GM18868 (cell line): ENCODE data around the gene POU3F2.

Experiments
- ATAC-seq: cut with Tn5 transposase; IDR thresholded peaks from one replicate; pipeline ENCODE4 v1.9.1; 2021; ENCODE audit warnings: mild to moderate bottlenecking, moderate library complexity; ENCODE audit not compliant: unreplicated experiment

Gene POU3F2

GRCh38 chr6:98834060-98835031 is at the start of gene POU3F2:
TSS of gene POU3F2 (plus strand) at chr6:98834574. CDS start at chr6:98834874, 300 bp downstream.
- ATAC-seq: peak; percentile 45

DNA sequence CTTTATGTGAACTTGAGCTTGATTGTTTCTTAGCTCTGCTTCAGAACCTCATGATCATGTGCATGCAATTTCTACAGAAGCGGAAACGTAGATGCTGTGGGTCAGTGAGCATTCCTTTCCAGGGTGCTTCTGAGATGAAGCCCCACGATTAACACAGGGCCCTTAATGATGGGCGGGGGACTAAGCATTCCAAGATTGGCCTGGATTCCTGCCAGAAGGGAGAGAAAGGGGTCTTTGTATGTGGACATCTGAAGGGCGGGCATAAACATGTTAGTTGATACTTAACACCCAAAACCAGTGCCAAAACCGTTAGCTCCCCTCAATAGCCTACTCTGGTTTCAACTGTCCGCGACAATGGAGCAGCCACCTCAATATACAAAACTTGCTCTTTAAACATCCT is 46.9 kb upstream of the POU3F2 start:
- ATAC-seq: no peak

DNA sequence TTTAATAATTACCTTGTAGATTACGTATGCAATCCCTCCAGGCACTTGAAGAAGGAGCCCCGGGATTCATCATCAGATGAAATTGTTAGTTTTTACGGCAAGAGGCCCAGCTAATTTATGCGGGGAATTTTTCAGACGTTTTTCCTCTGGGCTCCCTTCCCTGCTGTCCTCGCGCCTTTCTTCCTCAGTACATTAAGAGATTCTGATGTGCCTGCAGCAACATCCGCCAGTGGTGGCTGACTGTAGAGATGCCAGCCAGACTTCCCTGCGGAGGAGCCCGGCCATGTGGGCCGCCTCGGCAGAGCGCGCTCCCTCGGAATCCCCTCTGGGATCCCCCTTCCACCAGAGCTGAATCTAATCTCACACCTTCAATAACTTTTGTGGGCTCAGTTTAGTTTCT is 46.4 kb upstream of the POU3F2 start:
- no peak for ATAC-seq

DNA sequence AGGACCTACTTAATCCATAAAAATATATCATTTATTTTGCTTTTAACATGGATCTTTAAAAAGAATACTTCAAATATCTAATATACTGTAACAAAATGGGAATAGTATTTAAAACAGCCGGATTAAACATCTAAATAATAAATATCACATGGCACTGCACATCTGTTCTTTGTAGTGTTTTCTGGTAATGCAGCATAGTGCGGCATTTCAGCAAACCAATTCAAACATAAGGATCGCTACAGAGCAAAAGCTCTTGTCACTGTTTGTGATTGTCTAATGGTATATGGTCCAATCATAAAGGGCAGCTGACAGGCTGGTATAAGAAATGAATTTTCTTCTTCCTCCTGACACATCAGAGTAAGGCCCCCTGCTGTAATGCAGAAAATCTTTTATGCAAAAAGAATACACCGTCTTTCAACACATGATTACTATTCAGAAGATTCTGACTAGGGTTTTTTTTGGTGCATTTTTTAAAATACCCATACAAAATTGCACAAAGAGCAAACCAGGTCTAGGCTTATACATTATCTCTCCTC is 40.0 kb upstream of the POU3F2 start:
- no peak for ATAC-seq

GRCh38 chr6:98797217-98797994 is 37.0 kb upstream of the POU3F2 start:
- no peak for ATAC-seq

DNA sequence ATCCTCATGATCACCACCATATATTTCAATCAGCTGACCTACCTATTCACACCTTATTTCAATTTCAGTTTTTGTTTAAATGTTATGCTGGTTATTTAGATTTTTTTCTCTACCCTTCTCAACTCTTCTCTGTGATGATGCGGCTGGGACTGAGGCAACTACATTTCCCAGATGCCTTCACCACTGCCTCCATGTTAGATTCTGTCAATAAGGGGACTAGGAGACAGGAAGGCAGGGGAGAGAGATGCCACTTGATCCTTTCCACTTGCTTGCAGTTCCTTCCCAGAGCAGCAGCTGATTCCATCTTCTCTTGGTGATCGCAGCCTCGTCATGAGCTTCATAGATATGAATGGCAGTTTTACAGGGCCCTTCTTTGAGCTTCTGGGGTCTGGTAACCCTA is 33.5 kb upstream of the POU3F2 start:
- ATAC-seq: no peak

GRCh38 chr6:98808541-98809210 is 25.7 kb upstream of the POU3F2 start:
- no peak for ATAC-seq

- ATAC-seq: no peak
Observed at GRCh38 chr6:98812220-98812619, 22.2 kb upstream of the POU3F2 start.

GRCh38 chr6:98816799-98817198 is 17.6 kb upstream of the POU3F2 start:
- ATAC-seq: no peak

DNA sequence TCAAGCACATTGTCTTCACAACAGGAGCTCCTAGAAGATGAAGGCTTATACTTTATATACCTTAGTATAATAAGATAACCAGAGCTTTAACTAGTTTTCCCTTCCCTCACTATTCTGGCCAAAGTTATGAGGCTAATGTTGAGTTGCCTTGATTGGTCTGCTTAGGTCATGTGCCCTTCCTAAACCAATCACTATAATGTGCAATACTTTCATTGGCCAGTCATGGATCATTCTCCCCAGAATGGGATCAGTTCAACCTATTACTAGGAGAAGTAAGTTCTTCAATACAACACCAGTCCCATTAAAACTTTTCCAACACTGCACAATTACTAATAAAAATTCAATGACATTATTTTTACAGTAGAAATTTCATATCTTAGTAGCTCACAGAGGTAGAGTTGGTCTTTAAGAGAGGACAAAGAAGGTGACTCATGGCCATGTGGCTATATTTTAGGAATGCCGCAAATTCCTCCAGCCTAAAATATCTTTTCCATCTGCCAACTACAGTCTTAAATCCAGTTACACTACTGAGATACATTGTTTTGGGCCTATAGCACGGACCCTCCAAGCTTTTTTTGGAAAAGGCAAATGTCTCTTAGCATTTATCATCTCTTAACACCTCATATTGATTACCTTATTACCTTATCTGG is 12.5 kb upstream of the POU3F2 start:
- no peak for ATAC-seq

GRCh38 chr6:98823428-98824161 is 10.8 kb upstream of the POU3F2 start:
- ATAC-seq: no peak

GRCh38 chr6:98824162-98824901 is 10.0 kb upstream of the POU3F2 start:
- no peak for ATAC-seq

DNA sequence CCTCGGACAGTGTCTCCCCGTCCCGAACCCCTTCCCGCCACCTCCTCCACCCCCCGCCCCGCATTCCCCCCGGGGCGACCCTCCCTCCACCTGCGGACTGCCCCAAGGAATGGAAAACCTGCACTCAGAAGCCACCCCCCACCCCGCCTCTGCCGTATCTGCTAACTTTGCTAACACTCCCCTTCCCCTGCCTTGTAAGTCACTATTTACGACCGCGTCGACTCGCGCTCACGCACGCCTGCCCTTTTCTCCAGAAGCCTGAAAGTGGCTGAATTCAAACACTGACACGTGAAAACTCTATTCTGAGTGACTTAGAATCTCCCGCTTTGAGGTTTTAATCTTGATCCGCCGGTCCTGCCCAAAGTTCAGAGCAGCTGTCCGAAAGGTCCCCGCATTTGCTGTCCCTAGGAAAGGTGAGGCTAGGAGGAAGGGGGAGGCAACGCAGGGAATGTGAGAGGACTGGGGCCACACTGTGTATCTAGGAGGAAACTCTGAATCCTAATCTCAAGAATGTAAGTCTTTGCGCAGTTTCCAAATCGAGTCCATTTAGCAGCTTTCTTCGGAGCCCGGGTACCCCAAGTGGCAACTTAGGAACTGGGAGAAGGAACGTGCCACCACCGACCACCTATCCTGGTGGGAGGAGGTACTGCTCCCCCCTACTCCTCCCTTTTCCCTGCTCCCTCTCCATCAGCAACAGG is 9.3 kb upstream of the POU3F2 start:
- ATAC-seq: no peak

- ATAC-seq: no peak
Observed at GRCh38 chr6:98825600-98826230, 8.7 kb upstream of the POU3F2 start.

DNA sequence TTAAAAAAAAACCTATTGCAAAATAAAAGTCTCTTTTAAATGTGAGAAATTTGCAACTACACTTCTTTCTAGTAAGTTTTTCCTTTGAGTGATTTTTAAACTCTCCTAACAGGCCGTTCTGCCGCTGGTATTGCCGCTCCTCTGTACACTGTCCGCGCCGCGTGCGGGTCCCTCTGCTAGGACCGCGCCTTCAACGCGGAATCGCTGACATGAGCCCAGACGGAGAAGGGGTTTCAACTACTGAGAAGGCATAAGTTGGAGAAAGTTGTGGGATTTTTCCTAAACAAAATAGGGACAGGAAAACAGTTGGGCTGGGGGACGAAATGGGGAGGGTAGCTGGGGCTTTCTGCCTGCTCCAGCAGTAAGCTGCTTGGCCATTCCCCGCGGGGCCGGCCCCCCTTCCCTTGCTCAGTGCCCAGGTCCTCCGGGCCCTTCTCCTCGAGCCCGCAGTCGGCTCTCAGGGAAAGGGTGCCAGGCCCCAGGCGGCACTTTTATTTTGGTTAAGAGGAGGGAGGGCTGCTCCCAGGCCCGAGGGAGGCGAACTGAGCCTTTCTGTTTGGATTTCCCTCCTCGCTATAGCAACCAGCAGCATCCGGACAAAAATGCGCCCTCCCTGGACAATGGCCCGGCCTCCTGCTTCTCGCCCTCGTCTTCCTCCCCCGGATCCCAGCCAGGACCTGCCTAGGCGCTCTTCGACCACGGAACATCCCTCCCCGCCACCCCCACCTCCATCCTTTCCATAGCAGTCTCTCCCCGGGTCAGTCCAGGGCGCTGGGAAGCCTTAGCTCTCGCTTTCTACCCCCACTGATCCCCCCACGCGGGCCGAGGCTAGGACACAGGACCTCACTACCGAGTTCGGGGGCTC is 6.8 kb upstream of the POU3F2 start:
- ATAC-seq: no peak

GRCh38 chr6:98828211-98828788 is 6.1 kb upstream of the POU3F2 start:
- no peak for ATAC-seq

DNA sequence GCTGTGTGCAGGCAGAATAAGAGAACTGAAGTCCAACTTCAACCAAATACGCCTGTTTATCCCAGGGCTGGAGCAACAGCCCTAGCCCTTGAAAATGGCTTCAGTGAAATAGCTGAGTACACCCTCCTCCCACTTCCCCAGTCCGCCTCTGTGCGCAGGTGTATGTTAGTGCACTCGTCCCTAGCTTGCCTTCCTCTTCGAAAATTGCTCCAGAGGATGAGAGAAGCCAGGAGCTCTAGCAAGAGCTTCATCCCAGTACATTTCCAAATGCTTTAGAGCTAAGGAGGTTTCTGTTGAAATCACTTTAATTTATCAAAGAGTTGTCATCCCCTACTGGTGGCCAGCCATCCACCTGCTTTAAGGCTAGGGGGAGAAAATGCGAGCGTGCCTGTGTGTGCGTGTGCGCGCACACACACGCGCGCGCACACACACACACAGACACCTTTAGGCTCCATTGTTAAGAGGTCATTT is 5.4 kb upstream of the POU3F2 start:
- no peak for ATAC-seq
